GM12878 (cell line): ENCODE results near the gene SLCO2A1. TPM values are rescaled to one million over a fixed set of nuclear protein-coding genes. Genes with fewer than 3 reads are reported as not detected.

ENCODE experiments used
- ATAC-seq: fragments of 200-7000 bp; cut with Tn5 transposase; 3 replicates; pipeline ENCODE4 v1.9.1; 2020; ENCODE audit warnings: mild to moderate bottlenecking, moderate library complexity
- BruUV-seq: library from RNA; stranded (reverse); fragments of 400-500 nt; replicated peaks from 2 replicates; lab custom pipeline; 2021; lab: Mats Ljungman, UMichigan
- CTCF ChIA-PET: fragments of 300-600 bp; sonication (Branson Sonifier 250); formaldehyde crosslinking; extraction: SDS; loops from one replicate; lab custom pipeline; 2021; ENCODE audit warnings: inconsistent platforms; lab: Yijun Ruan, JAX
- POLR2A ChIA-PET: fragments of 350-600 bp; formaldehyde crosslinking; extraction: SDS; loops from one replicate; lab custom pipeline; 2021; ENCODE audit warnings: inconsistent platforms; lab: Charles Lee
- RAD21 ChIA-PET: fragments of 300-600 bp; sonication (Branson Sonifier 250); formaldehyde crosslinking; loops from one replicate; lab custom pipeline; 2023; ENCODE audit warnings: antibody characterized with exemption; ENCODE audit not compliant: unreplicated experiment; lab: Charles Lee
- SMC1A ChIA-PET: fragments of 300-600 bp; sonication (Branson Sonifier 250); formaldehyde crosslinking; loops from one replicate; lab custom pipeline; 2023; ENCODE audit not compliant: unreplicated experiment, uncharacterized antibody; lab: Charles Lee
- DNase-seq: peaks from one replicate; pipeline ENCODE4 v3.0.0-alpha.2; 2011; ENCODE audit warnings: low read depth, low spot score
- FAIRE-seq: peaks from 3 replicates; lab custom pipeline; 2011; peaks lifted over from hg19 to GRCh38; lab: Jason Lieb, UNC
- H2AFZ ChIP-seq: 2 replicates; pipeline ENCODE4 v1.6.0; 2011; ENCODE audit warnings: low read depth, low read length, control low read depth; ENCODE audit not compliant: control insufficient read depth
- H3K27ac ChIP-seq: 2 replicates; pipeline ENCODE4 v1.5.1; 2011; ENCODE audit warnings: control low read depth; ENCODE audit not compliant: control insufficient read depth, insufficient read depth
- H3K27me3 ChIP-seq, 2 experiments: replicated peaks in 1 of 2; 2 replicates each; pipeline versions ENCODE4 v1.6.0 to v1.6.1; 2011; ENCODE audit warnings: low read length in 1 of 2; ENCODE audit not compliant: control insufficient read depth in 2 of 2, insufficient read depth in 2 of 2
- H3K36me3 ChIP-seq, 2 experiments: 2 replicates each; pipeline ENCODE4 v1.5.1; 2011; ENCODE audit warnings: low read length in 1 of 2; ENCODE audit not compliant: control insufficient read depth in 2 of 2, insufficient read depth in 2 of 2
- H3K4me1 ChIP-seq: 2 replicates; pipeline ENCODE4 v1.6.1; 2011; ENCODE audit warnings: mild to moderate bottlenecking, low read length, moderate library complexity, mixed read lengths; ENCODE audit not compliant: control insufficient read depth, insufficient read depth
- H3K4me2 ChIP-seq: 2 replicates; pipeline ENCODE4 v1.6.0; 2011; ENCODE audit warnings: control low read depth; ENCODE audit not compliant: control insufficient read depth, insufficient read depth
- H3K4me3 ChIP-seq: fragments of 200-600 bp; sonication (generic); 2 replicates; pipeline ENCODE4 v1.5.1; 2016
- H3K79me2 ChIP-seq: 2 replicates; pipeline ENCODE4 v1.6.0; 2011; ENCODE audit warnings: low read length; ENCODE audit not compliant: control insufficient read depth, insufficient read depth
- H3K9ac ChIP-seq: 2 replicates; pipeline ENCODE4 v1.8.0; 2011; ENCODE audit warnings: low read length, control low read depth, mixed read lengths; ENCODE audit not compliant: control insufficient read depth, insufficient read depth
- H3K9me3 ChIP-seq: replicated peaks from 3 replicates; pipeline ENCODE4 v1.5.1; 2011; ENCODE audit warnings: mild to moderate bottlenecking, low read length; ENCODE audit not compliant: control insufficient read depth, insufficient read depth
- H4K20me1 ChIP-seq: 2 replicates; pipeline ENCODE4 v1.6.0; 2011; ENCODE audit not compliant: control insufficient read depth, insufficient read depth
- CUX1 ChIP-seq: IDR thresholded peaks from 2 replicates; pipeline ENCODE4 v1.6.1; 2012; ENCODE audit warnings: improper control_type of control experiment, low read depth, low read length; ENCODE audit not compliant: insufficient replicate concordance
- SP1 ChIP-seq: IDR thresholded peaks from one replicate; pipeline ENCODE4 v1.6.1; 2011; ENCODE audit warnings: low read depth, low read length
- SUPT20H ChIP-seq: IDR thresholded peaks from 2 replicates; pipeline ENCODE4 v1.6.1; 2011; ENCODE audit warnings: low read depth, mild to moderate bottlenecking, low read length, moderate library complexity, borderline replicate concordance; ENCODE audit not compliant: control insufficient read depth
- ZNF207 ChIP-seq: fragments of 450-650 bp; IDR thresholded peaks from 2 replicates; pipeline ENCODE4 v1.6.1; 2014; ENCODE audit warnings: antibody characterized with exemption, mild to moderate bottlenecking, borderline replicate concordance
- WGBS: methylation state at CpG from one replicate; pipeline ENCODE4 v1.1.6; 2016; ENCODE audit warnings: low lambda C conversion rate; ENCODE audit not compliant: insufficient replicate concordance, insufficient coverage; ENCODE audit errors: missing lambda C conversion rate; 5-methylcytosine and 5-hydroxymethylcytosine counted together
- in situ Hi-C: fragments of 300-500 bp; cut with MboI; formaldehyde crosslinking; loops from 9 replicates; pipeline ENCODE4 v1.14.3; 2018; ENCODE audit warnings: mixed read lengths
- intact Hi-C: fragments of 100-400 bp; cut with micrococcal nuclease; formaldehyde crosslinking; loops from one replicate; pipeline ENCODE4 v1.14.2; 2022; ENCODE audit not compliant: unreplicated experiment
- polyA plus RNA-seq, 11 experiments: library from polyadenylated mRNA; depleted of rRNA in 4 of 11; unstranded in 6 of 11; stranded (reverse) in 5 of 11; fragments of >200 nt; fragmentation: Nextera tagmentation in 4 of 11; fragmentation: Illumina TruSeq in 1 of 11; extraction: Ambion mirVana in 4 of 11; extraction: Trizol in 1 of 11; gene quantifications; 1 replicate in 1 of 11; 2 replicates in 10 of 11; pipeline versions ENCODE4 v1.2.1 to v1.2.3, GENCODE V29; 2011 to 2016; ENCODE audit warnings: inconsistent platforms in 2 of 11, missing spikeins in 2 of 11, low read depth in 1 of 11
- total RNA-seq, 4 experiments: library from RNA; depleted of rRNA in 3 of 4; stranded (reverse); fragments of >200 nt in 3 of 4; fragmentation: Illumina TruSeq in 1 of 4; extraction: Trizol in 1 of 4; gene quantifications; 2 replicates each; pipeline versions ENCODE4 v1.2.1 to v1.2.3, GENCODE V29; 2013 to 2021

SLCO2A1 gene
- total and polyA plus RNA-seq, 10 of the 15 experiments (the other 5 are each of a cell fraction or from before 2014, with no cell fraction given): 0.05 TPM; not detected in 9

- no peak for FAIRE-seq
These were observed 31.7 kb downstream of the SLCO2A1 start for GRCh38 chr3:133997871-133998635.

More at GRCh38 chr3:133997871-133998635, 31.7 kb downstream of the SLCO2A1 start:
- H3K9me3 ChIP-seq: no peaks in the 10 kb centered on the region
- ChIA-PET RAD21 (no interaction called here), SMC1A (no interaction called here), POLR2A (no interaction called here), CTCF (no interaction called here)
- H3K4me2 ChIP-seq: no peak overlapping the region
- H3K4me1 ChIP-seq: no peaks in the 10 kb centered on the region
- no peak overlapping the region for H3K9ac ChIP-seq
- ATAC-seq (no peak), DNase-seq (no peak)
- in situ Hi-C loops (no loop called here), intact Hi-C loops (no loop called here)
- TF ChIP-seq SUPT20H (no peak), SP1 (no peak), ZNF207 (no peak), CUX1 (no peak)
- H2AFZ ChIP-seq: no peak overlapping the region
- no TSS peak for BruUV-seq
- H3K4me3 ChIP-seq: no peak overlapping the region
- no peaks in the 10 kb centered on the region for H3K79me2 ChIP-seq
- no peaks in the 10 kb centered on the region for H4K20me1 ChIP-seq
- WGBS: 28% methylated on average over 9 of the region's 9 CpGs
- no peak overlapping the region for H3K27ac ChIP-seq
- peaks cover 0 to 2% of the 10 kb centered on the region in 2 experiments; a peak in 2 of 4 replicates for H3K27me3 ChIP-seq
- no peaks in the 10 kb centered on the region for H3K36me3 ChIP-seq
